ENCODE results near the gene SCAMP1. TPM values are rescaled to one million over a fixed set of nuclear protein-coding genes. Genes with fewer than 3 reads are reported as not detected.

Gene SCAMP1
- total and polyA plus RNA-seq, 2 of the 13 experiments (the other 11 are each of a cell fraction or from before 2014, with no cell fraction given), result 18.2 to 33.7 TPM

DNA sequence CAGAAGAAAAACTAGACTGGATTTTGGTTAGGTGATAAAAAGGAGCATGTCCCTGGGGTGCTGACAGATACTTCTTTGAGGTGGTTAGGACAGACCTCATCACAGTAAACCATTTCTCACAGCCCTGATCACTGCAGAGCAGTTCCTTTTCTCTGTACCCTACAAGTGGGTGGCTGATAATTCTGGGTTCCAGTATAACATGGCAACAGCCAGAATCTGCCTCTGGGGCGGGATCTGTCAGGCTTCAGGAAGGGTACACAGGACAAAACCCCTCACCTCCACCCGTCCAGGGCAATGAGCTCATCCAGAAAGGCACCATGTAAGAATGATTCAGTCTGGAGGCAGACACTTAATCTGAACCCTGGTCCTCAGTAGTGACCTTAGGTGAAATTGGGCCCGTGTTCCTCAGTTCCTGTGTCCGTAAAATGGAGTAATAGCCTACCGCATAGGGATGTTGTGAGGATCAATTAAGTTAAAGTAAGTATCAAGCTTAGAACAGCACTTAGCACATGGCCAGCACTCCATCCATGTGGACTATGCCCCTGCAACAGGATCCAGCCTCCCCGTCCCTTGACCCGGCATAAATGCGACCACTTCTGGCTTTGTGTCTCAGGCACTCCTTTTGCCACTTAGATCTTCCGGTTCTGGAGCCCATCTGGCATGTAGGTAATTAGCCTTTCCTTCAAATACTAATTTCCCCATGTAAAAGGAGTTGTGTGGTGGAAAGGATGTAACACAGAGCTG, 159.0 kb downstream of the SCAMP1 start (continued):
- TF ChIP-seq SMAD9 (CRISPR knock-in tag; IDR thresholded peaks at IDR 0.05), result no peak
- TF ChIP-seq SMYD3 (CRISPR knock-in tag; IDR thresholded peaks at IDR 0.05), result no peak
- 0 out of 2 replicates have a peak, but pooled peaks have one; percentile 56 for TF ChIP-seq ZBTB38 (CRISPR knock-in tag; IDR thresholded peaks at IDR 0.05)
- 0 out of 2 replicates have a peak, but pooled peaks have one; percentile 29 for TF ChIP-seq ZNF34 (CRISPR knock-in tag; IDR thresholded peaks at IDR 0.05; ENCODE audit: borderline replicate concordance)
- TF ChIP-seq, protein P1, sequence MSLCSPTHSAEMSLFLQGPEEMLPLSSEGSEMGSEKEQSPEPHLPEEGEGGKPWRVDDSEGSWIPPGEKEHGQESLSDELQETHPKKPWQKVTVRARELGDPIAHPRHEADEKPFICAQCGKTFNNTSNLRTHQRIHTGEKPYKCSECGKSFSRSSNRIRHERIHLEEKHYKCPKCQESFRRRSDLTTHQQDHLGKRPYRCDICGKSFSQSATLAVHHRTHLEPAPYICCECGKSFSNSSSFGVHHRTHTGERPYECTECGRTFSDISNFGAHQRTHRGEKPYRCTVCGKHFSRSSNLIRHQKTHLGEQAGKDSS (CRISPR knock-in tag; IDR thresholded peaks at IDR 0.05; ENCODE audit: borderline replicate concordance, low read depth), result 0 out of 2 replicates have a peak, but pooled peaks have one; percentile 28
- no peak for TF ChIP-seq PRMT3 (CRISPR knock-in tag; IDR thresholded peaks at IDR 0.05; ENCODE audit: borderline replicate concordance, low read depth)
- no peak for TF ChIP-seq ZNF577 (CRISPR knock-in tag; IDR thresholded peaks at IDR 0.05; ENCODE audit: borderline replicate concordance, low read depth)
- no peak for TF ChIP-seq MYC (CRISPR knock-in tag; IDR thresholded peaks at IDR 0.05; ENCODE audit: borderline replicate concordance)
- no peak for TF ChIP-seq ZNF274 (CRISPR knock-in tag; IDR thresholded peaks at IDR 0.05)
- TF ChIP-seq IRX3 (CRISPR knock-in tag; IDR thresholded peaks at IDR 0.05; ENCODE audit: borderline replicate concordance, low read depth), result no peak
- TF ChIP-seq, protein P2, sequence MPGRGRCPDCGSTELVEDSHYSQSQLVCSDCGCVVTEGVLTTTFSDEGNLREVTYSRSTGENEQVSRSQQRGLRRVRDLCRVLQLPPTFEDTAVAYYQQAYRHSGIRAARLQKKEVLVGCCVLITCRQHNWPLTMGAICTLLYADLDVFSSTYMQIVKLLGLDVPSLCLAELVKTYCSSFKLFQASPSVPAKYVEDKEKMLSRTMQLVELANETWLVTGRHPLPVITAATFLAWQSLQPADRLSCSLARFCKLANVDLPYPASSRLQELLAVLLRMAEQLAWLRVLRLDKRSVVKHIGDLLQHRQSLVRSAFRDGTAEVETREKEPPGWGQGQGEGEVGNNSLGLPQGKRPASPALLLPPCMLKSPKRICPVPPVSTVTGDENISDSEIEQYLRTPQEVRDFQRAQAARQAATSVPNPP (CRISPR knock-in tag; IDR thresholded peaks at IDR 0.05), result no peak
- TF ChIP-seq ZNF468 (CRISPR knock-in tag; IDR thresholded peaks at IDR 0.05), result no peak
- TF ChIP-seq ZNF598 (CRISPR knock-in tag; IDR thresholded peaks at IDR 0.05; ENCODE audit: borderline replicate concordance), result no peak
- TF ChIP-seq, protein P3, sequence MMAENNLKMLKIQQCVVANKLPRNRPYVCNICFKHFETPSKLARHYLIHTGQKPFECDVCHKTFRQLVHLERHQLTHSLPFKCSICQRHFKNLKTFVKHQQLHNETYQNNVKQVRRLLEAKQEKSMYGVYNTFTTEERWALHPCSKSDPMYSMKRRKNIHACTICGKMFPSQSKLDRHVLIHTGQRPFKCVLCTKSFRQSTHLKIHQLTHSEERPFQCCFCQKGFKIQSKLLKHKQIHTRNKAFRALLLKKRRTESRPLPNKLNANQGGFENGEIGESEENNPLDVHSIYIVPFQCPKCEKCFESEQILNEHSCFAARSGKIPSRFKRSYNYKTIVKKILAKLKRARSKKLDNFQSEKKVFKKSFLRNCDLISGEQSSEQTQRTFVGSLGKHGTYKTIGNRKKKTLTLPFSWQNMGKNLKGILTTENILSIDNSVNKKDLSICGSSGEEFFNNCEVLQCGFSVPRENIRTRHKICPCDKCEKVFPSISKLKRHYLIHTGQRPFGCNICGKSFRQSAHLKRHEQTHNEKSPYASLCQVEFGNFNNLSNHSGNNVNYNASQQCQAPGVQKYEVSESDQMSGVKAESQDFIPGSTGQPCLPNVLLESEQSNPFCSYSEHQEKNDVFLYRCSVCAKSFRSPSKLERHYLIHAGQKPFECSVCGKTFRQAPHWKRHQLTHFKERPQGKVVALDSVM (CRISPR knock-in tag; IDR thresholded peaks at IDR 0.05), result 0 out of 2 replicates have a peak, but pooled peaks have one; percentile 15
- TF ChIP-seq, protein P4, sequence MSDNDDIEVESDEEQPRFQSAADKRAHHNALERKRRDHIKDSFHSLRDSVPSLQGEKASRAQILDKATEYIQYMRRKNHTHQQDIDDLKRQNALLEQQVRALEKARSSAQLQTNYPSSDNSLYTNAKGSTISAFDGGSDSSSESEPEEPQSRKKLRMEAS (IDR thresholded peaks at IDR 0.05), result peak; percentile 72
- TF ChIP-seq SPEN (CRISPR knock-in tag; IDR thresholded peaks at IDR 0.05; ENCODE audit: low read depth), result no peak
- TF ChIP-seq, protein P5, sequence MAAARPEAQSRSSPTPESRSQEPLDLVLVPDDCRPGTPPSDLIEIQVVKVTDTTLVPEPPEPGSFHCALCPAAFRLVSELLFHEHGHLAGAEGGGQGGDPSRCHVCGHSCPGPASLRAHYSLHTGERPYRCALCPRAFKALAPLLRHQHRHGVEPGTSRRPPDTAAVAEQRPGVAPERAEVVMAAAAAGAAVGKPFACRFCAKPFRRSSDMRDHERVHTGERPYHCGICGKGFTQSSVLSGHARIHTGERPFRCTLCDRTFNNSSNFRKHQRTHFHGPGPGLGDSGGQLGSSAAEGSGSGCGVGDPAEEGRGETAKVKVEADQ (CRISPR knock-in tag; IDR thresholded peaks at IDR 0.05; ENCODE audit: borderline replicate concordance), result no peak
- no peak for TF ChIP-seq TSC22D2 (CRISPR knock-in tag; IDR thresholded peaks at IDR 0.05; ENCODE audit: borderline replicate concordance)
- TF ChIP-seq ARHGAP35 (CRISPR knock-in tag; IDR thresholded peaks at IDR 0.05; ENCODE audit: borderline replicate concordance), result no peak
- no peak for TF ChIP-seq ZMYM4 (CRISPR knock-in tag; IDR thresholded peaks at IDR 0.05)
- TF ChIP-seq GFI1 (CRISPR knock-in tag; IDR thresholded peaks at IDR 0.05; ENCODE audit: borderline replicate concordance), result no peak
- no peak for TF ChIP-seq ADNP (CRISPR knock-in tag; IDR thresholded peaks at IDR 0.05)
- TF ChIP-seq RBM22 (optimal IDR thresholded peaks at IDR 0.05; ENCODE audit: low read length), result no peak
- no peak for TF ChIP-seq U2AF1 (optimal IDR thresholded peaks at IDR 0.05; ENCODE audit: low read depth, low read length)
- TF ChIP-seq ARID2 (CRISPR knock-in tag; IDR thresholded peaks at IDR 0.05; ENCODE audit: borderline replicate concordance), result no peak

All from HepG2 (cell line).